ENCODE results near the gene GZMM.

DNA sequence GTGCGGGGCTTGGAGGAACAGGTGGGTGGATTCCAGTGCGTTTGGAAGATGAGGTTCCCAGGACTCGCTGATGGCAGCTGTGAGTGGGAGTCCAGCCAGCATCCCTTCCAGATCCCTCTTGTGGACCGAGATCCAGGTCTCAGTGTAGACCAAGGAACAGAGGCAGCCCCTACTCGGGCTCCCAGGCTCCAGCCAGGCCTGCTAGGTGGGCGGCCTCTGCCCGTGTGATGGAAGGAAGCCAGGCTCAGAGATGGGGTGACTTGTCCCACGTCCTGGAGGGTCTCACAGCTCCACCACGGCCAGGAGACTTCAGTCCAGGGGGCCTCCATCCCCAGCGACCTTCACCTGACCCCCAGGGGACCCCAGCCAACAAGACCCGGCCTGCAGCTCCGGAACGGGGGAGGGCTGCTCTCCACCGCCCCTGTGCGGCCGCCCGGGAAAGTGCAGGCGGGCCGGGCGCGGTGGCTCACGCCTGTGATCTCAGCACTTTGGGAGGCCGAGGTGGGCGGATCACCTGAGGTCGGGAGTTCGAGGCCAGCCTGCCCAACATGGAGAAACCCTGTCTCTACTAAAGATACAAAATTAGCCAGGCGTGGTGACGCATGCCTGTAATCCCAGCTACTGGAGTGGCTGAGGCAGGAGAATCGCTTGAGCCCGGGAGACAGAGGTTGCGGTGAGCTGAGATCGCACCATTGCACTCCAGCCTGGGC lies 48.3 kb upstream of the GZMM start:
- no peak for TF ChIP-seq POLR2A (IDR thresholded peaks at IDR 0.05)
- peak in 6 of 7 experiments; percentile 46 to 66 (median 54) for TF ChIP-seq CTCF (IDR thresholded peaks at IDR 0.05)

Data from body of pancreas (tissue), 4 donors.